GM18951 (cell line): ENCODE measurements around the gene NXNL2.

Source experiments
- POLR2A ChIP-seq: IDR thresholded peaks from 4 replicates; pipeline ENCODE4 v1.6.1; 2011; ENCODE audit warnings: mild to moderate bottlenecking; ENCODE audit not compliant: insufficient read length, insufficient read depth; ENCODE audit errors: extremely low read depth
- in situ Hi-C: fragments of 300-500 bp; cut with MboI; formaldehyde crosslinking; loops from one replicate; pipeline ENCODE4 v1.12.0; 2022; ENCODE audit warnings: low sequenced_read_pairs, mixed read lengths, inconsistent platforms; ENCODE audit not compliant: unreplicated experiment

NXNL2 gene

DNA sequence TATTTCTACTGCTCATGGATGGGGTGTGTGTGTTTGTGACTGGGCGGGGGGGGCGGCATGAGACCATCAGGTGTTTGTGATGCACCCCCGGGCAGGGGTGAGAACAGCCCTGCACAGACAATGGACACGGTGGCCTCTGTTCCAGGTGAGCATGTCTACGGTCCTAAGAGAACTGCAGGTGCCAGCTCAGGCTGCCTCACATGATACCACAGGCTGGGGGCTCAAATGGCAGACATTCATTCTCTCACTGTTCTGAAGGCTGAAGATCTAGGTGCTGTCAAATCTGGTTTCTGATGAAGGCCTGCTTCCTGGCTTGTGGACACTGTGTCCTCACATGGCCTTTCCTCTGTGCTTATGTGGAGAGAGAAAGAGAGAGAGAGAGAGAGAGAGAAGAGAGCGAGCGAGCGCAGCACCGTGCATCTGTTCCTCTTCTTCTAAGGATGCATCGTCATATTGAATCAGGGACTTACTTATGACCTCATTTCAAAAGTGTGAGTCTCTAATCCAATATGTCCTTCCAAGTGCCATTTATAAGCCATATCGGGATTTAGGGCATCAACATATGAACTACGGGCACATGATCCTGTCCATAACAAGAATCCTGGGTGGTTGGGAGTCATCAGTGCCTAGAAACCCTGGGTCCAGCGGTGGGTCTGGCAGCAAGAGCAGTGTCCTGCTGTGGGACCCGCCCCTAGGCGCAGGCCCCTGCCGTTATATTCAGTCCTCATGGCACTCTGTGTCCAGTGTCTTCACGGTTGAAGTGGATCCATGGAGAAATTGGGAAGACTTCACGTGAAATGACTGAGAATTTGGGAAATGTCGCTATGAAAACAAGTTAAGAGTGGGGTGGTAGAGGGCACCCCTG lies 42.5 kb downstream of the NXNL2 start:
- in situ Hi-C loops, result no loop called here
- no peak for TF ChIP-seq POLR2A

DNA sequence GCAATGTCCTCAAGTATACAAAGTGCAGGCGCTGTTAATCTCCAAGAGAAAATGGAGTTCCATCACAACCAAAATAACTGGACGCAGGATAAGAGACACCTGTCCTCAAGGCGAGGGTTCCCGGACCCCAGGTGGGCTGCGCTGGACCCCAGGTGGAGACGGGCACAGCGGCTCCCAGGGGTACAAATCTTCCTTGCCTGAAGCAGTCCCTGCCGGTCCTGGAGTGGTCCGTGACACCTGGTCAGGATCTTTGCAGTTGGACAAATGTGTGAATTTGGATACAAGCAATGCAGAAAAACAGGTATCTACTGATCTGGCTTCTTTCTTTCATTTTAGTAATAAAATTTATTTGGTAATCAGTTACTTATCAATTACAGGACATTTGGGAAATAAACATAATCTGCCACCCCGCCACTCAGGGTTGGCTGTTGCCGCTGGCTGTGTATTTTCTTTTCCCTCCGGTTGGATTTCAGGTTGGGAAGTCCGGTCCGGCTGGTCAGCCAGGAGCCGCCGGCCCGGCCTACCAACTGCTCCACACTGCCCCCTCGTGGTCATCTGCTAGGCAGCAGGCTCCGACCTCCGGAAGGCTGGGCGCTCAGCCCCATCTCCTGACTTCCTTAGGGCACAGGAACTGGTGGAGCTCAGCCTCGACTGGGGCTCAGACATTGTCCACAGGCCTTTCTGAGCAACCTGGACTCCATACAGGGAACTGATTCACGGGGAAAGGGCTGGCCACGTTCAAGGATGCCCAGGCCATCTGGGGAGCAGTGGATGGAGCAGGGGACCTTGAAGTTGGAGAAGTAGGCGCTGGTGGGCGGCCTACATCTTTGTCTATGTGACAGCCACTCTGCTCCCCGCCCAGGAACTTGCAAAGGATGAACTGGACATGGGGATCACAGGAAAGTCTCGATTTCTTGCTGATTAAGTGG lies 43.4 kb downstream of the NXNL2 start:
- TF ChIP-seq POLR2A, result no peak
- in situ Hi-C loops, result no loop called here

DNA sequence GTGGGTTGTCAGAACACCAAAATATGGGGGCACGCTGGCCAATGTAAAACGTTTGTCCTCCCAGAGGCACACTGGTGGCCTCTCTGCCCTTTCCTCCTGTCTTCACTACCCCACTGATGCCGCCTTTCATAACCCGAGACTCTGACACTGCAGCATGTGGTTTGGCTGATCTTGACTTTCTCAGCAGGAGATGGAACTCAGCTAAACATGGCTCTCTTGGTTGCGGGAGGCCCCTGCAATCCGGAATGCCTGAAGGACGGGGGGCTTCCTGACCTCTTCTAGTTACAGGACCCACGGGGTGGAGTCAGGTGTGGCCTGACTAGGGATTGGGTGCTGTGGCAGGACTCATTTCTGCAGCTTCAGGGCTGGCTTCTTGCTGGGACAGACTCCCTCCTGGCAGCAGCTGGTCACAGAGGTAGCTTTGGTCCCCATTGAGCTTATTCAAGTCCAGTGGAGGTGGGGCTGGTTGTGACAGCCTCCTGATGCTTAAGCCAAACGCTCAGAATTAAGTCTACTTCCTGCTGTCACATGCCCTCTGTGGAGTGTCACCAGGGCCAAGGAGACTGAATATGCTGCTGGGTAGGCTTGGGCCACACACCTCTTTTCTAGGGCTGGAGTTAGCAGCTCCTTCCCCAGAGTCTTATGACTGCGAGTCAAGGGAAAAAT lies 44.2 kb downstream of the NXNL2 start:
- in situ Hi-C loops, result no loop called here
- TF ChIP-seq POLR2A, result no peak

DNA sequence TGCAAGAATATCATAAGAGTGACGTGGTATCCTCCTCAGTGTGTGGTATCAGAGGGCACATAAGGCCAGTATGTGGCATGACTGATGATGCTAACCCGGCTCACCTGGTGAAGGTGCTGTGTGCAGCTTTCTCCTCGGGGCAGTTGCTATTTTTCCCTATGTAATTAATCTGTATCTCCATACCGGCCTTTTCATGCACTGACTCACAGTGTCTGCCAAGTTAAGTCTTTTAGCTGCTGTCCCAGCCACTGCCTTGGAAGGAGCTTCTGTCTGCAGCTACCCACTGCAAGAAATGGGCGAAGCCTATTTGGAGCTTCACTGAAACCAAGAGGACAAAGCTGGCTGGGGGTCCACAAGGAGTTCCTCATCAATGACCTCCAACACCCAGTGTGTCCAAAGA lies 46.0 kb downstream of the NXNL2 start:
- in situ Hi-C loops, result no loop called here
- no peak for TF ChIP-seq POLR2A

DNA sequence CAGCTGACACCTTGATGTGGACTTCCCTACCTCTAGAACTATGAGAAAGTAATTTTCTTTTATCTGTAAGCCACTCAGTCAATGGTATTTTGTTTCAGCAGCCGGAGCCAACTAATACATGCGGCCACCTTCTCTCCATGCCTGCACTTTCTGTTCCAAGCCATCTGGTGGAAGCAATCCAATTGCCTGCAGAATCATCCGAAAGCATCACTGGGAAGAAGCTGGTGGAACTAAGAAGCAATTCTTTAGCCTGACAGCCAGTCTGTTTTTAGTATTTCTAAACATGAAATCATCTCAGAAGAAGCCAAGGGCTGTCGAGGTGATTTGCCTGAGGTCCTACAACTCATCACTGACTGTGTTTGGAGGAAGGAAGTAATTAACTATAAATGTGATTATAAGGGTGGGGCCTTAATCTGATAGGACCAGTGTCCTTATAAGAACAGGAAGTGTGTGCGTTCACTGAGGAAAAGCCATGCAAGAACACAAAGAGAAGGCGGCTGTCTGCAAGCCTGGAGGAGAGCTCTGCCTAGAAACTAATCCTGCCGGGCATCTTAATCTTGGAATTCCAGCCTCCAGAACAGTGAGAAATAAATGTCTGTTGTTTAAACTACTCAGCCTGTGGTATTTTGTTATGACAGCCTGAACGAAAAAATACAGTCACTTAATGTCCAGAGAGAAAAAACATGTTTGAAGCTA lies 49.1 kb downstream of the NXNL2 start:
- in situ Hi-C loops, result no loop called here
- no peak for TF ChIP-seq POLR2A

DNA sequence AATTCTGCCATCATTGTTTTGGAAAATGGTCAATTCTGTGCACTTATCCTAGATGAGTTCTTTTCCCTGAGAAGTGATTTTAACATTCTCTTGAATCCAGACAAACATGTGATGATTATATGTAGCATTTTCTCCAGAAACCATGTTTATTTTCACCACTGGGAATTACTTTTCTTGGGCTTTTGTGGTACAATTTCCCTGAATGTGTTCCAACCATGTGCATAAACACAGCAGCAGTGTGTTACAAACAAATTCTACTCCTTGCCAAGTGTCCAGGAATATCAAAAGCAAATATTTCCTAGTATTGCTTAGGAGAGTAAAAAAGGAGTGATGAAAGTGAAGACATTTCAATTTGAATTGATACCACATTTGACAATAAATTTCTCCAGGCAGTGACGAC lies 50.4 kb downstream of the NXNL2 start:
- in situ Hi-C loops, result no loop called here

DNA sequence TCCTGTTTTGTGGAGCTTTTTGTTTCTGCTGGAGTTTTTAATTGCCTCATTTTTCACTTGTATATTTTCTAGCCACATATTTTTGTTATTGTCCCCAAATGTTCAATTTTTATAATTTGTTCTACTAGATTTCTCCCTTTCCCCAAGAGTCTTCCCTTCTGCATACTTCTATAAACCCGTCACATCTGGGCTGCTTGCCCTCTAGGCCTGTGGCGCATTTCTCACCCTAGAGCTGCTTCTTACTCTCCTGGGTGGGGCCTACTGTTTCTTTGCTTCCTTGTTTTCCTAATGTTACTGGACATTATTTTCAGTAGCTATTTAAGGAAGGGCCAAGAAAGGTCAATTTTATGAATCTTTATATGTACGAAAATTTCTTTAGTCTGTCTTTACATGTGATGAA lies 51.5 kb downstream of the NXNL2 start:
- TF ChIP-seq POLR2A, result no peak
- in situ Hi-C loops, result no loop called here

More for the DNA sequence above, 50.4 kb downstream of the NXNL2 start:
- TF ChIP-seq POLR2A, result no peak

DNA sequence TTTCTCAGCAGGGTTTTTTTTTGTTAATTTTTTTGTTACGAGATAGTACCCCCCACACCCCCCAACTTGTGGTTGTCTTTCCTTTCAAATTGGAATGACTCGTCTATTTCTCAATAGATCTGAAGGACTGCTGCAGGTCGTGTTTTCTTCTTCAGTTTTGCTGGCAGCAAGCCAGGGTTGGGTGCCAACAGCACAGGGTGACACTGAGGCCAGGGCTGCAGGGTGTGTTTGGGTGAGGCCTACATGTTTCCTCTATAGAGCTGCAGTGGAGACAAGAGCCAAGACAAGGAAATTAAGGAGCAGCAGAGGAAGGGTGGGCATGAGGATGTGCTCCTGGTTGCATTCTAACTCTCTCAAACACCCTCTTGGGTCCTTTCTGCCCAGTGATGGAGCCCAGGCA lies 52.2 kb downstream of the NXNL2 start:
- in situ Hi-C loops, result no loop called here
- TF ChIP-seq POLR2A, result no peak

DNA sequence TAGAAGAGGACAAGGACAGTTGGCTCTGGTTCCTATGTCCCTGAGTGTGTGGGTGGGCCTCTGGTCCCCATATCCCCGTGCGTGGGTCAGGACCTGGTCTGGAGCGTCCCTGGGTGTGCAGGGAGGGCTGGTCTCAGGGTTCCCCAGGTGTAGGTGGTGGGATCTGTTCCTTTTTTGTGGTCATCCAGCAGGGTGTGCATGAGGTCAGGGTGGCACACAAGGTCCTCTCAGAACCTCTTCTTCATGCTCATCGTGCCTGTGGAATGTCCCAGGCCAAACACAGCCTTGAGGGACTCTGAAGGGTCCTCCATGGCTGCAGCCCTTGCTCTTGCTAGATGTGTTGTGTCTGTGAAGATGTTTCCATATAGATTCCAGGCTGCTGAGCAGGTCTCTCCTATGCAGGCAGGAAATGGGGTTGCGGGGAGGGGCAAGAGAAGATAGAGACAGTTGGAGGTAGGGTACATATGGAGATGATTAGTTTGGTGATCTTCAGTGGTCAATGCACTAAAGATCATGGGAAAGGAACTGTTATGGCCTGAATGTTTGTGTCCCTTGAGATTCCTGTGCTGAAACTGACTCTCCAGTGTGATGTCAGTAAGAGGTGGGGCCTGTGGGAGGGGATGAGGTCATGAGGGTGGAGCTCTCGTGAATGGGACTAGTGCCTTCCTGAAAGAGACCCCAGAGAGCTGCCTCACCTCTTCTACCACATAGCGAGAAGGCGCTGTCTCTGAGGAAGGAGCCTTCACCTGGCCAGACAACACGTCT lies 53.1 kb downstream of the NXNL2 start:
- in situ Hi-C loops, result no loop called here
- no peak for TF ChIP-seq POLR2A

DNA sequence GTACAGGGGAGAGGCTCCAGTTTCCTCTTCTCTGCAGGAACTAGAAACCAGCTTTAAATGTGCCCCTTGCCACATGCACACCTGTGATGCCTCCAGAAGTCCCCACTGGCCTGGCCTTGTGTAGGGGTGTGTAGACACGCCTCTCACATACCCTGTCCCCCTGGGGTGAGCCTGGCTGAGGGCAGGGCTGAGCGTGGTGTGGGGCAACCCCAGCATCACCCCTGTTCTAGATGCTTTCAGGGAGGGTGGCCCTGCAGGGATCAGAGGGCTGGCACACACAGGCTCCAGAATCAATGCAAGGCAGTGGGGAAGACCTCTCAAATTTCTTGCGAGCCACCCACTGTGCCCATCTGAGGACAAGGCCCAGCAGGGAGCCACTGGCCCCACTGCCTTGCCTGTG lies 54.7 kb downstream of the NXNL2 start:
- TF ChIP-seq POLR2A, result no peak
- in situ Hi-C loops, result no loop called here

DNA sequence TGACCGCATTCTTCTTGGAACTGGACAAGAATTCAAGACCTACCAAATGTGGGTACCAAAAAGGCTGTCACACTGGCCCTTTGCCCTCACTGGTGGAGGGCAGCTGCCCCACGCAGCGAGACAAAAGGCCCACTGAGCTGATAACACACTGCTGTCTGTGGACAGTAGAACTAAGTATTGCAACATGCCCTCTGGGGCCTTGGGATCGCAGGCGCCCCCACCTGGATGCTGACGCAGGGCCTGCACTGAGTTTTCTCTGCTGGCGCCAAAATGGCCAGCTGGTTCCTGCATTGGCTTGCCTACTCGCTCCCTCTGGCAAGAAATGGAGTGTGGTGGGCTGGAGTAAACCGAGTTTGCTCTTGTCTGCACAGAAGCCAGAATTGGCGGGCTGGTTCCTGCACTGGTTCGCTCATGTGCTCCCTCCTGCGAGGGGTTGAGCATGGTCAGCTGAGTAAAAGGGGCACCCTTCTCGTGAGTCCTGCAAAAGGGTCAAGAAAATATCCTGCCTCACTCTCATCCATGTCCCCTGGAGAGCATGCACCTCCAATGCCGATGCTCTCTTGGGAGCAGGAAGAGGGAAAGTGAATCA lies 55.7 kb downstream of the NXNL2 start:
- in situ Hi-C loops, result no loop called here
- TF ChIP-seq POLR2A, result no peak

DNA sequence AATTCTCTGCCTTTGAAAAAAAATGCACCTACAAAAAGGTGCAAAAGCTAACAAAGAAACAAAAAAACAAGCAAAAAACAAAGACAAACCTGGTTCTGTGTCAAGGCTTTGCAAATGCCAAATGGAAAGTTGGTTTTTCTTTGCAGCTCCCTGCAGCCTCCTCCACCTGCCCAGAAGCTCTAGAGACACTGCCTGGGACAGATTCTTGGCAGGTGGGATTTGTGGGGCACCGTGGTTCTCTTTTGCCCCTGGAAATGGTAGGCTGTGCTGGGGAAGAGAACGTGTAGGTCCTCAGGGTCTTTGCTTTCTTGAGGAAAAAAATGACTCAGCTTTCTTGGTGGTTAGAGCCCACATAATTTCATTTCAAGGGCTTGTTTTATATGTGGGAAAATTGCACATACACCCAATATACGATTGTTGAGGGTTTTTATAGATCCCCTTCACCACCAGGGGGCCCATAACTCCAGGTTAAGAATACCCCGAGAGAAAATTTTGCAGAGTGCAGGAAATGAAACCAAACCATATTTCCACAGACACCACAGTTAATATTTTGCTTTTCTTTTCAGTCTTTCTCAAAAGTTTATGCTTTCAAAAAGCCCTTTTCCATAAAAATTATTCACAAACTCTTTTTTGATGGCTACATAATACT lies 58.7 kb downstream of the NXNL2 start:
- TF ChIP-seq POLR2A, result no peak
- in situ Hi-C loops, result no loop called here
